ENCODE results near the gene ARHGAP26. TPM values are rescaled to one million over a fixed set of nuclear protein-coding genes. Genes with fewer than 3 reads are reported as not detected.

ARHGAP26 gene
- total RNA-seq, 1 experiment from 2014 or later: 39.8 TPM

DNA sequence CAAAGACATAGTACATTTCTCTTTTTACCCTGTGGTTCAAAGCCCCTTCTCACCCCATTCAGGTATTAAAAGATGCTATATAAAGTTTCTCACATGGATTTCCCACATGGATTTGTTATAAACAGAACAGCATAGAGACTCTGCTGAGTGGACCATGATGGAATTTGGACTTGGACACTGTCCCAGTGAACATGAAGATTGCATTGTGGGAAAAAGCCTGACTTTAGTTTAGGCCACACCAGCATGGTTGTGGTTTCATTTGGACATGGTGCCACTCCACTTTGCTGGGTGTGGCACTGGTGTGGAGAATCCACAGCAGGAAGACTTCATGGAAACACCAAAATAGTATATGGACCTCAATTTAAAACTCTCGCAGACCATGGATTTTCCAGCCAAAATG lies 124.6 kb downstream of the ARHGAP26 start:
- Histone ChIP-seq H3K4me2 (ENCODE audit: low read depth, low read length, poor library complexity, severe bottlenecking) (no peak overlapping the region), H3K79me2 (ENCODE audit: low read length) (no peaks in the 10 kb centered on the region)

DNA sequence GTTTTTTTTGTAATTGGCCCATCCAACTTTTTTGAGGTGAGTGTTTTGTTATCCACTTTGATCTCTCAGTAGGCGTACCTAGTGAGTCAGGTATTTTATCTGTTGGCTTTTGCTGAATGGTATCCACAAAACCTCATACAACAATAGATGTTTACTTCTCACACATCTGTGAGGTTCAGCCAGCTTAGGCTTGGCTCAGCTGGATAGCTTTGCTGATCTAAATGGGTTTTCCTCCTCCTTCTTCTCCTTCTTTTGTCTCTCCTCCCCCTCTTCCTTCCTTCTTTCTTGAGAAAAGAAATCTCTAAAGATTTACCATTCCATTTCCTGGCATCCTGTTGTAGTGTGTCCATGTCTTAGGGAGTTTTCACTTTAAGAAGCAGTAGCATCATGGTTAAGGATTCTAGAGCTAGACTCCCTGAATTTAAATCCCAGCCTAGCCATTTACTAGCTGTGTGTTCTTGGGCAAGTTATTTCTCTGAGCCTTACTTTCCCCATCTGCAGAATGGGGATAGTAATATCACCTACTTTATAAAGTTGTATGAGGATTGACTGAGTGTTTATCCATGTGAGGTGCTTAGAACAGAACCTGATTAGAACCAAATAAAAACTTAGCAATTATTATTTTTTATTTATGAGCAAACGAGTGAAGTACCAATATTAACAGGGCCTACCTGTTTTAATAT lies 126.3 kb downstream of the ARHGAP26 start:
- Histone ChIP-seq H3K9me2 (replicated peaks; ENCODE audit: insufficient read depth, low read length) (no peaks in the 10 kb centered on the region), H3K9ac (ENCODE audit: low read length) (no peak overlapping the region), H3K79me2 (ENCODE audit: low read length) (no peaks in the 10 kb centered on the region), H3K4me3 (ENCODE audit: low read length) (no peak overlapping the region), H2AFZ (ENCODE audit: low read length) (no peak overlapping the region), H3K36me3 (ENCODE audit: insufficient read depth, low read length) (no peaks in the 10 kb centered on the region), H3K9me3 (ENCODE audit: low read length) (no peaks in the 10 kb centered on the region), H3K4me1 (ENCODE audit: low read length) (no peaks in the 10 kb centered on the region; the same call in none of the 2 replicates), H4K20me1 (ENCODE audit: insufficient read depth, low read depth, low read length) (no peaks in the 10 kb centered on the region), H3K27me3 (ENCODE audit: low read length) (no peaks in the 10 kb centered on the region), H3K4me2 (ENCODE audit: low read depth, low read length, poor library complexity, severe bottlenecking) (no peak overlapping the region), H3K27ac (ENCODE audit: low read length) (no peak overlapping the region)
- no peak for DNase-seq

More for the DNA sequence above, 124.6 kb downstream of the ARHGAP26 start:
- Histone ChIP-seq H2AFZ (ENCODE audit: low read length) (no peak overlapping the region), H3K4me1 (ENCODE audit: low read length) (no peaks in the 10 kb centered on the region; the same call in none of the 2 replicates), H3K27ac (ENCODE audit: low read length) (no peak overlapping the region), H3K4me3 (ENCODE audit: low read length) (no peak overlapping the region), H3K27me3 (ENCODE audit: low read length) (no peaks in the 10 kb centered on the region), H3K9me3 (ENCODE audit: low read length) (no peaks in the 10 kb centered on the region), H3K36me3 (ENCODE audit: insufficient read depth, low read length) (no peaks in the 10 kb centered on the region), H3K9me2 (replicated peaks; ENCODE audit: insufficient read depth, low read length) (no peaks in the 10 kb centered on the region), H3K9ac (ENCODE audit: low read length) (no peak overlapping the region), H4K20me1 (ENCODE audit: insufficient read depth, low read depth, low read length) (no peaks in the 10 kb centered on the region)
- no peak for DNase-seq

DNA sequence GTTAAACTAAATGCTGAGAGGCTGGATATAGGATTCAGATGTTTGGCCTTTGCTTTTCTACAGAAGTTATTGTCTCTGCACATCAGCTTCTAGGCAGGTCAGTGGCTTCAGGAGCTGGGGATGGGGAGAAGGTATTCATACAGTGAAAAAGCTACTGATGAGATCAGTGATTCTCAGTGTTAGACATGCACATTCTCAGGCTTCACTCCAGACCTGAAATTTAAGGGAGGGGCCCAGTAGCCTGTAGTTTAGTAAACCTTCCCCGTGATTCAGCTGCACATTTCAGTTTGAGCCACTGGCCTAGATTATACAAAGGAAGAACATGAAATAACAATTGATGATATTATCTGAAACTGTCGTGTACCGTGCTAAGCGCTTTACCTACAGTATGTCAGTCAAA lies 127.2 kb downstream of the ARHGAP26 start:
- no peak overlapping the region for H3K4me2 ChIP-seq (ENCODE audit: low read depth, low read length, poor library complexity, severe bottlenecking)
- no peak overlapping the region for H3K9ac ChIP-seq (ENCODE audit: low read length)
- no peaks in the 10 kb centered on the region for H3K79me2 ChIP-seq (ENCODE audit: low read length)
- no peak overlapping the region for H3K27ac ChIP-seq (ENCODE audit: low read length)
- no peaks in the 10 kb centered on the region for H3K9me3 ChIP-seq (ENCODE audit: low read length)
- H3K4me3 ChIP-seq (ENCODE audit: low read length): no peak overlapping the region
- no peak overlapping the region for H2AFZ ChIP-seq (ENCODE audit: low read length)
- no peaks in the 10 kb centered on the region for H3K9me2 ChIP-seq (replicated peaks; ENCODE audit: insufficient read depth, low read length)
- H3K4me1 ChIP-seq (ENCODE audit: low read length): no peaks in the 10 kb centered on the region; the same call in none of the 2 replicates
- no peak for DNase-seq
- no peaks in the 10 kb centered on the region for H4K20me1 ChIP-seq (ENCODE audit: insufficient read depth, low read depth, low read length)
- no peaks in the 10 kb centered on the region for H3K27me3 ChIP-seq (ENCODE audit: low read length)
- no peaks in the 10 kb centered on the region for H3K36me3 ChIP-seq (ENCODE audit: insufficient read depth, low read length)

DNA sequence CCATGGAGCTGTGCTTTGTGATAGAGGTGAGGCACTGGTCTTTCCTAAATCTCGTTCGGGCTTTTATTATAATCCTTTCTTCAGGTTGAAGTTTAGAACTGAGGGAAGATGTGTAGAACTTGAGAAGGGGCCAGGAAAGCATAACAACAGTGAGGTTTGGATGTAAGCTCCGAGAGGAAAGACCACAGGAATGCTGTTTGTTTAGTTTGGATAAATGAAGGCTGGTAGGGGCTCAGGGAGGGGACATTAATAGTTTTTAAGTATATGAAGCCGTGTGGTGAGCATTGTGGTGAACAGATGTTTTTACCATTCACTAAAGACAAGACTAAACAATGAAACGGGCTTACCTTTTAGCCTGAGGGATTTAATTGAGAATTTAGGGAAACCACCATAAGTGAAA lies 130.8 kb downstream of the ARHGAP26 start:
- H3K27me3 ChIP-seq (ENCODE audit: low read length): no peaks in the 10 kb centered on the region
- H3K9me2 ChIP-seq (replicated peaks; ENCODE audit: insufficient read depth, low read length): no peaks in the 10 kb centered on the region
- no peak overlapping the region for H2AFZ ChIP-seq (ENCODE audit: low read length)
- H3K27ac ChIP-seq (ENCODE audit: low read length): no peak overlapping the region
- H3K9ac ChIP-seq (ENCODE audit: low read length): no peak overlapping the region
- DNase-seq: no peak
- no peaks in the 10 kb centered on the region for H4K20me1 ChIP-seq (ENCODE audit: insufficient read depth, low read depth, low read length)
- no peak overlapping the region for H3K4me2 ChIP-seq (ENCODE audit: low read depth, low read length, poor library complexity, severe bottlenecking)
- no peaks in the 10 kb centered on the region for H3K79me2 ChIP-seq (ENCODE audit: low read length)
- no peaks in the 10 kb centered on the region for H3K9me3 ChIP-seq (ENCODE audit: low read length)
- H3K36me3 ChIP-seq (ENCODE audit: insufficient read depth, low read length): no peaks in the 10 kb centered on the region
- no peak overlapping the region for H3K4me3 ChIP-seq (ENCODE audit: low read length)
- no peaks in the 10 kb centered on the region; the same call in none of the 2 replicates for H3K4me1 ChIP-seq (ENCODE audit: low read length)

DNA sequence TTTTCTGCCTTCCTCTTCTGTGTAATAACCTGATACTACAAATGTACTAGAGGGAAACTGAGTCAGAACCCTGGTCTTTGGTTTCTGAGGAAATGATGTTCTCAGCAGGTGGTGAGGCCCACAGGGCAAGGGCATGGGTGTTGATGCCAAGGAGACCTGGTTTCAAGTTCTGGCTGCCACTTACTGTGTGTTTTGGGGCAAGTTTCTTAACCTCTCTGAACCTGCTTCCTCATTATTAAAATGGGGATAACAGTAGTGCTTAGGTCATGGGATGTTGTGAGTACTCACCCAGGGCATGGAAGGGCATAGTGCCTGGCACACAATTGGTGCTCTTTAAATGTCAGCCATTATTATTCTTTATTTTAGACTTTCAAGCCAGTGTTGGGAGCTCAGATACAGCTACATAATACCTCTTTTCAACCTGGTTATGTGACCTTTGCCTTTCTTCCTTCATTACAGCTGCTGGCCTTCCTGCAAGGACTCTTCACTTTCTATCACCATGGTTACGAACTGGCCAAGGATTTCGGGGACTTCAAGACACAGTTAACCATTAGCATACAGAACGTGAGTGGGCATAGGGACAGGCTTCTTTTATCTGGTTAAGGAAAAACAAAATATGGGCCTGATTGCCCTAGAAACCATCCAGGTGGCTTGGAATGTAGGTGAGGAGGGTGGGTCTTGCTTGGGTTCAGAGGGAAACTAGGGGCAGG lies 131.5 kb downstream of the ARHGAP26 start:
- H3K36me3 ChIP-seq (ENCODE audit: insufficient read depth, low read length): no peaks in the 10 kb centered on the region

DNA sequence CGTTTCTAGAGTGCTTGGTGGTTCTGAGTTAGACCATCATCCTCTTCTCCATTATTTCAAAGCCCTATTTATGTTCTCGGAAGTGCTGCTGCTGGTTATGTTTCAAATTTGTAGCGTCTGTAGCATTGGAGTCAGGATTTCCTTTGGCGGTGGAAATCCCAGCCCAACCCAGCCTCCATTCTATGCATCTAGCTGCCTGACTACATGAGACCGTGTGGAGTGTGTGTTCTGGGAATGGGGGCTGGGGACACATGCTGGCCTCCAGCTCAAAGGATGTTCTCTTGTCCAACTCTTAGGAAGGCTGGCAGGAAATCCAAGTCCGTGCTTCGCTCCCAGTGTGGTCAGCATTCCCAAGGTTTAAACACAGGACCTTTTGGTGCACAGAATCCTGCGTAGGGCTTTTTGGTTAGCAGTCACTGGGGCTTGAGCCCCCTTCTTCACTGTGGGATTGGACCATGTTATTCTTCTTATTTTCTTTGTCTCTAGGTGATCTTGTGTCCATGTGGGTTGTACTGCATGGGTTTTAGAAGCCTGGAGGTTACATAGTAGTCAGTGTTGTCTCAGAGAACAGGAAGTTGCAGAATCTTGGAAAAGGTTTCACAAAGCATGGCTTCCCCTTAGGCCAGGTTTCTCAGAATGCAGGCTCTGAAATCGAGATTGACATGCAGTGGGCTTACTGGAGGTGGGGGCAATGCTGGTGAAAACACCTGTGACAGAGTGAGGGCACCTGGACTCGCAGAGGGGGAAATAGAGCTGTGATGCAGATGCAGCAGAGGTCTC lies 132.2 kb downstream of the ARHGAP26 start:
- Histone ChIP-seq H3K27ac (ENCODE audit: low read length) (no peak overlapping the region), H3K9ac (ENCODE audit: low read length) (no peak overlapping the region), H3K4me2 (ENCODE audit: low read depth, low read length, poor library complexity, severe bottlenecking) (no peak overlapping the region), H3K9me2 (replicated peaks; ENCODE audit: insufficient read depth, low read length) (no peaks in the 10 kb centered on the region), H4K20me1 (ENCODE audit: insufficient read depth, low read depth, low read length) (no peaks in the 10 kb centered on the region), H2AFZ (ENCODE audit: low read length) (no peak overlapping the region), H3K27me3 (ENCODE audit: low read length) (no peaks in the 10 kb centered on the region), H3K4me3 (ENCODE audit: low read length) (no peak overlapping the region), H3K79me2 (ENCODE audit: low read length) (no peaks in the 10 kb centered on the region), H3K36me3 (ENCODE audit: insufficient read depth, low read length) (no peaks in the 10 kb centered on the region), H3K4me1 (ENCODE audit: low read length) (no peaks in the 10 kb centered on the region; the same call in none of the 2 replicates), H3K9me3 (ENCODE audit: low read length) (no peaks in the 10 kb centered on the region)
- no peak for DNase-seq

More for the DNA sequence above, 131.5 kb downstream of the ARHGAP26 start:
- Histone ChIP-seq H3K27ac (ENCODE audit: low read length) (no peak overlapping the region), H3K4me2 (ENCODE audit: low read depth, low read length, poor library complexity, severe bottlenecking) (no peak overlapping the region), H3K27me3 (ENCODE audit: low read length) (no peaks in the 10 kb centered on the region), H3K9me2 (replicated peaks; ENCODE audit: insufficient read depth, low read length) (no peaks in the 10 kb centered on the region), H3K9me3 (ENCODE audit: low read length) (no peaks in the 10 kb centered on the region), H3K4me3 (ENCODE audit: low read length) (no peak overlapping the region), H2AFZ (ENCODE audit: low read length) (no peak overlapping the region), H3K9ac (ENCODE audit: low read length) (no peak overlapping the region), H4K20me1 (ENCODE audit: insufficient read depth, low read depth, low read length) (no peaks in the 10 kb centered on the region), H3K79me2 (ENCODE audit: low read length) (no peaks in the 10 kb centered on the region), H3K4me1 (ENCODE audit: low read length) (no peaks in the 10 kb centered on the region; the same call in none of the 2 replicates)
- no peak for DNase-seq

DNA sequence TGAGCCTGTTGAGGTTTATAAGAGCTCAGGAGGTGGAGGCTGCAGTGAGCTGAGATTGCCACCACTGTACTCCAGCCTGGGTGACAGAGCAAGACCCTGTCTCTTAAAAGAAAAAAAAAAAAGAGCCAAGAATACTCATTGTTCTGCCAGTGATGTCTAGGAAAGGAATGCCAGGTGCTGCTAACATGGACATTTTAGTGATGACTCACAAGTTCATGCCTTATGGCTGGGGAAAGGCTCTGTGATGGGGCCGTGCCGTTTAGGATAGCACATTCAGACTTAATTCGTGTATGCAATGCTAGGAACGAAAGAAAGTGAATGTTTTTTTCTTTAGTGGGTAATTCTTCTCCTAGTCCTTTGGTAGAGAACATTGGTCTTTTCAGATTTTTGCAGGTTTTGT lies 134.2 kb downstream of the ARHGAP26 start:
- Histone ChIP-seq H3K4me3 (ENCODE audit: low read length) (no peak overlapping the region), H2AFZ (ENCODE audit: low read length) (no peak overlapping the region), H3K9me2 (replicated peaks; ENCODE audit: insufficient read depth, low read length) (no peaks in the 10 kb centered on the region), H3K9me3 (ENCODE audit: low read length) (no peaks in the 10 kb centered on the region), H3K9ac (ENCODE audit: low read length) (no peak overlapping the region), H3K36me3 (ENCODE audit: insufficient read depth, low read length) (no peaks in the 10 kb centered on the region), H3K4me2 (ENCODE audit: low read depth, low read length, poor library complexity, severe bottlenecking) (no peak overlapping the region), H3K27ac (ENCODE audit: low read length) (no peak overlapping the region), H3K79me2 (ENCODE audit: low read length) (no peaks in the 10 kb centered on the region), H4K20me1 (ENCODE audit: insufficient read depth, low read depth, low read length) (no peaks in the 10 kb centered on the region), H3K4me1 (ENCODE audit: low read length) (no peaks in the 10 kb centered on the region; the same call in none of the 2 replicates), H3K27me3 (ENCODE audit: low read length) (no peaks in the 10 kb centered on the region)
- no peak for DNase-seq

DNA sequence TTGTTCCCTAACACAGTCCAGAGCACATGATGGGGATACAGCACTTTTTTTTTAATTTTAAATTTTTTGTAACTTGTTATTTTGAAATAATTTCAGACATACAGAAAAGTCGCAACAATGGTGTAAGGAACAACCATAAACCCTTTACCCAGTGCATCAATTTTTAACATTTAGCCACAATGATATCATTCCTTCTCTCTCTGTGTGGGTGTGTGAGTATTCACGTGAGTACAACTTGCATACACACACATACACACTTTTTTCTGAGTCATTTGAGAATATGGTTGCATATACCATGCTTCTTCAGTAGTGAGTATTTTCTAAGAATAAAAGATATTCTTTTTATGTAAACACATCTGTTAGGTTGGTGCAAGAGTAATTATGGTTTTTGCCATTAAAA lies 135.2 kb downstream of the ARHGAP26 start:
- Histone ChIP-seq H3K4me3 (ENCODE audit: low read length) (no peak overlapping the region), H3K9me3 (ENCODE audit: low read length) (no peaks in the 10 kb centered on the region), H3K4me1 (ENCODE audit: low read length) (no peaks in the 10 kb centered on the region), H3K27me3 (ENCODE audit: low read length) (no peaks in the 10 kb centered on the region), H2AFZ (ENCODE audit: low read length) (no peak overlapping the region), H4K20me1 (ENCODE audit: insufficient read depth, low read depth, low read length) (no peaks in the 10 kb centered on the region), H3K36me3 (ENCODE audit: insufficient read depth, low read length) (no peaks in the 10 kb centered on the region), H3K9ac (ENCODE audit: low read length) (no peak overlapping the region), H3K27ac (ENCODE audit: low read length) (no peak overlapping the region), H3K4me2 (ENCODE audit: low read depth, low read length, poor library complexity, severe bottlenecking) (no peak overlapping the region), H3K9me2 (replicated peaks; ENCODE audit: insufficient read depth, low read length) (no peaks in the 10 kb centered on the region), H3K79me2 (ENCODE audit: low read length) (no peaks in the 10 kb centered on the region)
- no peak for DNase-seq

Measured in Karpas-422 (cell line).